Measurements from ENCODE around the gene NES. TPM values are rescaled to one million over a fixed set of nuclear protein-coding genes. Genes with fewer than 3 reads are reported as not detected.

Gene NES
- total and polyA plus RNA-seq, 2 experiments from 2014 or later = 25.0 to 95.9 TPM

DNA sequence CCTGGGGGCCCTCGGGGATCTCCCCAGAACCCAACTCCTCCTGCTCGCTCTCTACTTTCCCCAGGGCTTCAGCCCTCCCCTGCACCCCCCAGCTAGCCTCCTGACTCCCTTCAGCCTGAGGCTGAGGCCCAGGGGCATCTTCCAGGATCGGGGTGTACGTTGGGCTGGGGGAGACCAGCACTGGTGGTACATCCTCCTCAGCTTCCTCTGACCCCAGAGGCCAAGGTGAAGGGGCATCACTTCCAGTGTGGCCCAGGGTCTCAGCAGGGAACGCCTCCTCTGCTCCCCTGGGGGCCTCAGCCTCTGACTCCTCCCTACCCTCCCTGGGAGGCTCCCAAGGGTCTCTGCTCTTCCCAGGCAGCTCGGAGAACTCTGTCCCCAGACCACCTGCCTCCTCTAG, 6.8 kb downstream of the NES start (continued):
- TF ChIP-seq, protein P1, sequence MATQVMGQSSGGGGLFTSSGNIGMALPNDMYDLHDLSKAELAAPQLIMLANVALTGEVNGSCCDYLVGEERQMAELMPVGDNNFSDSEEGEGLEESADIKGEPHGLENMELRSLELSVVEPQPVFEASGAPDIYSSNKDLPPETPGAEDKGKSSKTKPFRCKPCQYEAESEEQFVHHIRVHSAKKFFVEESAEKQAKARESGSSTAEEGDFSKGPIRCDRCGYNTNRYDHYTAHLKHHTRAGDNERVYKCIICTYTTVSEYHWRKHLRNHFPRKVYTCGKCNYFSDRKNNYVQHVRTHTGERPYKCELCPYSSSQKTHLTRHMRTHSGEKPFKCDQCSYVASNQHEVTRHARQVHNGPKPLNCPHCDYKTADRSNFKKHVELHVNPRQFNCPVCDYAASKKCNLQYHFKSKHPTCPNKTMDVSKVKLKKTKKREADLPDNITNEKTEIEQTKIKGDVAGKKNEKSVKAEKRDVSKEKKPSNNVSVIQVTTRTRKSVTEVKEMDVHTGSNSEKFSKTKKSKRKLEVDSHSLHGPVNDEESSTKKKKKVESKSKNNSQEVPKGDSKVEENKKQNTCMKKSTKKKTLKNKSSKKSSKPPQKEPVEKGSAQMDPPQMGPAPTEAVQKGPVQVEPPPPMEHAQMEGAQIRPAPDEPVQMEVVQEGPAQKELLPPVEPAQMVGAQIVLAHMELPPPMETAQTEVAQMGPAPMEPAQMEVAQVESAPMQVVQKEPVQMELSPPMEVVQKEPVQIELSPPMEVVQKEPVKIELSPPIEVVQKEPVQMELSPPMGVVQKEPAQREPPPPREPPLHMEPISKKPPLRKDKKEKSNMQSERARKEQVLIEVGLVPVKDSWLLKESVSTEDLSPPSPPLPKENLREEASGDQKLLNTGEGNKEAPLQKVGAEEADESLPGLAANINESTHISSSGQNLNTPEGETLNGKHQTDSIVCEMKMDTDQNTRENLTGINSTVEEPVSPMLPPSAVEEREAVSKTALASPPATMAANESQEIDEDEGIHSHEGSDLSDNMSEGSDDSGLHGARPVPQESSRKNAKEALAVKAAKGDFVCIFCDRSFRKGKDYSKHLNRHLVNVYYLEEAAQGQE (IDR thresholded peaks at IDR 0.05; ENCODE audit: unreplicated experiment) = no peak
- TF ChIP-seq EZH2 (IDR thresholded peaks at IDR 0.05; ENCODE audit: low read depth, unreplicated experiment) = no peak
- TF ChIP-seq JUNB (IDR thresholded peaks at IDR 0.05; ENCODE audit: unreplicated experiment) = no peak
- no peak for TF ChIP-seq ZNF331 (CRISPR knock-in tag; IDR thresholded peaks at IDR 0.05; ENCODE audit: low read depth)
- no peak for TF ChIP-seq EZH2phosphoT487 (IDR thresholded peaks at IDR 0.05; ENCODE audit: unreplicated experiment)

DNA sequence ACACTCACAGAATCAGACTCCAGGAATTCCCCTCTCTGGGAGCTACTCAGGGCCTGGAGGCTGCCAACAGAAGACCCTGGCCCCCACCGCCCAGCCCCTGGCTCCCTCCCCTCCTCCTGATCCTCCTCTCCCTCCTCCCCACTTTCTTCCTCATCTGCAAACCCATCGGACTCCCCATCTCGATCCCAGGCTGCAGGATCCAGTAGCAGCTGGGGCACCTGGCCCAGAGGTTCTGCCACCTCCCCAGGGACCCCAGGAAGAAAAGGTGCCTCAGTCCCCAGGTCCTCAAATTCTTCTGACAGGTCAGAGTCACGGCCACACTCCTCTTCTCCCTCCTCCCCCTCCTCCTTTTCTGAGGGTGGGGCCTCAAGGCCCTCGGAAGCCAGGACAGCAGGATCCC, 7.4 kb downstream of the NES start:
- H3K36me3 ChIP-seq (ENCODE audit: insufficient read depth) = peaks cover 19% of the 10 kb centered on the region
- no peak for ATAC-seq
- no peaks in the 10 kb centered on the region; the same call in 1 of the 2 replicates for H4K20me1 ChIP-seq (replicated peaks; ENCODE audit: insufficient read depth)
- peak overlapping the region; percentile 77; the same call in 1 of the 2 replicates for H3K4me2 ChIP-seq
- H3K79me2 ChIP-seq (replicated peaks; ENCODE audit: insufficient read depth) = peaks cover 27% of the 10 kb centered on the region
- peaks cover 12% of the 10 kb centered on the region for H3K9me2 ChIP-seq (ENCODE audit: insufficient read depth)
- no peak overlapping the region; the same call in 1 of the 2 replicates for H3K27ac Mint-ChIP-seq
- H3K4me1 Mint-ChIP-seq = peaks cover 85% of the 10 kb centered on the region
- no peaks in the 10 kb centered on the region for H3K27me3 ChIP-seq (ENCODE audit: insufficient read depth)
- no peak overlapping the region for H3K4me3 ChIP-seq
- H3K4me3 Mint-ChIP-seq = 0 out of 3 replicates have a peak overlapping the region, but pooled peaks have one; percentile 28
- peaks cover 33% of the 10 kb centered on the region; the same call in 1 of the 2 replicates for H3F3A ChIP-seq (replicated peaks; ENCODE audit: low read depth)
- H3K4me1 ChIP-seq (ENCODE audit: insufficient read depth) = peaks cover 70% of the 10 kb centered on the region
- no peak overlapping the region for H3K27ac ChIP-seq (ENCODE audit: low read depth)
- 0 out of 2 replicates have a peak, but pooled peaks have one; percentile 13 for TF ChIP-seq POLR2AphosphoS5 (IDR thresholded peaks at IDR 0.05; ENCODE audit: low read depth)
- no peak for TF ChIP-seq STAT1 (IDR thresholded peaks at IDR 0.05; ENCODE audit: unreplicated experiment)
- TF ChIP-seq, protein P2, sequence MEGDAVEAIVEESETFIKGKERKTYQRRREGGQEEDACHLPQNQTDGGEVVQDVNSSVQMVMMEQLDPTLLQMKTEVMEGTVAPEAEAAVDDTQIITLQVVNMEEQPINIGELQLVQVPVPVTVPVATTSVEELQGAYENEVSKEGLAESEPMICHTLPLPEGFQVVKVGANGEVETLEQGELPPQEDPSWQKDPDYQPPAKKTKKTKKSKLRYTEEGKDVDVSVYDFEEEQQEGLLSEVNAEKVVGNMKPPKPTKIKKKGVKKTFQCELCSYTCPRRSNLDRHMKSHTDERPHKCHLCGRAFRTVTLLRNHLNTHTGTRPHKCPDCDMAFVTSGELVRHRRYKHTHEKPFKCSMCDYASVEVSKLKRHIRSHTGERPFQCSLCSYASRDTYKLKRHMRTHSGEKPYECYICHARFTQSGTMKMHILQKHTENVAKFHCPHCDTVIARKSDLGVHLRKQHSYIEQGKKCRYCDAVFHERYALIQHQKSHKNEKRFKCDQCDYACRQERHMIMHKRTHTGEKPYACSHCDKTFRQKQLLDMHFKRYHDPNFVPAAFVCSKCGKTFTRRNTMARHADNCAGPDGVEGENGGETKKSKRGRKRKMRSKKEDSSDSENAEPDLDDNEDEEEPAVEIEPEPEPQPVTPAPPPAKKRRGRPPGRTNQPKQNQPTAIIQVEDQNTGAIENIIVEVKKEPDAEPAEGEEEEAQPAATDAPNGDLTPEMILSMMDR (conservative IDR thresholded peaks at IDR 0.05; ENCODE audit: low read depth in 2 of 2) = no peak
- H3K27me3 Mint-ChIP-seq (ENCODE audit: insufficient read depth, low read depth, poor library complexity) = peaks cover 27% of the 10 kb centered on the region
- no peak overlapping the region for H2AFZ ChIP-seq
- peaks cover 37% of the 10 kb centered on the region for H3K36me3 Mint-ChIP-seq (ENCODE audit: low read depth)
- DNase-seq (ENCODE audit: low spot score) = no peak
- H3K9me3 Mint-ChIP-seq = peaks cover 9% of the 10 kb centered on the region
